Measurements from ENCODE around the gene DDC.

DNA sequence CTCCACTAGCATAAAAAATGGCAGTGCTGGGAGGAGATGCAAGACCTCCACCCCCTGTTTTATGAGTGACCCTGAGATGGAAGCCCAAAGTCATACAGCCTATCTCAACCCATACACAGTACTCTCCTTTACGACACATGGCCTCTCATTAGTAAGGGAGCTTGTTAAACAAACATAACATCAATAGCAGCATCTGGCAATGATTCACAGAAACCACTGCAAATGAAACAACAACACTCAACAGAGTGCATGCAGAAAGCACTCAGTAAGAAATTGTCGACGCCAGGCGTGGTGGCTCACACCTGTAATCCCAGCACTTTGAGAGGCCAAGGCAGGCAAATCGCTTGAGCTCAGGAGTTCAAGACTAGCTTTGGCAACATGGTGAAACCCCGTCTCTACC is 87.6 kb downstream of the DDC start:
- TF ChIP-seq CTCF (IDR thresholded peaks at IDR 0.05) (no peak), POLR2A (IDR thresholded peaks at IDR 0.05) (no peak)

Data from esophagus squamous epithelium (tissue), 4 donors.